DND-41 (cell line): Measurements from ENCODE around the gene FBLN7.

Experiments
- ATAC-seq: fragments of 200-7000 bp; cut with Tn5 transposase; 3 replicates; pipeline ENCODE4 v1.9.1; 2021; ENCODE audit warnings: low read depth; ENCODE audit not compliant: insufficient read depth
- DNase-seq: peaks from one replicate; pipeline ENCODE4 v3.0.0-alpha.2; 2020
- H2AFZ ChIP-seq: 2 replicates; pipeline ENCODE4 v1.6.0; 2012; ENCODE audit warnings: low read depth, low read length
- H3K27ac ChIP-seq: 2 replicates; pipeline ENCODE4 v1.5.1; 2012; ENCODE audit warnings: low read length, inconsistent platforms
- H3K27me3 ChIP-seq: fragments of 200-600 bp; sonication (generic); 2 replicates; pipeline ENCODE4 v1.6.0; 2012; ENCODE audit warnings: low read length, mild to moderate bottlenecking, inconsistent platforms; ENCODE audit not compliant: insufficient read depth, poor library complexity
- H3K36me3 ChIP-seq: 2 replicates; pipeline ENCODE4 v1.5.1; 2012; ENCODE audit warnings: low read length, inconsistent platforms; ENCODE audit not compliant: insufficient read depth
- H3K4me1 ChIP-seq: 2 replicates; pipeline ENCODE4 v1.5.1; 2012; ENCODE audit warnings: mild to moderate bottlenecking, low read length; ENCODE audit not compliant: insufficient read depth
- H3K4me2 ChIP-seq: 2 replicates; pipeline ENCODE4 v1.6.0; 2012; ENCODE audit warnings: mild to moderate bottlenecking, moderate library complexity, low read length, inconsistent platforms; ENCODE audit not compliant: insufficient read depth
- H3K4me3 ChIP-seq, 2 experiments: fragments of 200-600 bp in 1 of 2; shearing (Covaris generic) in 1 of 2; 2 replicates each; pipeline ENCODE4 v1.5.1; 2012 to 2016; ENCODE audit warnings: inconsistent platforms in 2 of 2, low read length in 2 of 2, mild to moderate bottlenecking in 2 of 2, low read depth in 1 of 2, moderate library complexity in 1 of 2
- H3K79me2 ChIP-seq: 2 replicates; pipeline ENCODE4 v1.6.0; 2012; ENCODE audit warnings: low read length, inconsistent platforms; ENCODE audit not compliant: insufficient read depth
- H3K9ac ChIP-seq: 2 replicates; pipeline ENCODE4 v1.6.0; 2012; ENCODE audit warnings: low read depth, mild to moderate bottlenecking, inconsistent platforms, low read length, moderate library complexity
- H3K9me3 ChIP-seq: 2 replicates; pipeline ENCODE4 v1.5.1; 2012; ENCODE audit warnings: low read length, moderate library complexity, mild to moderate bottlenecking, inconsistent platforms; ENCODE audit not compliant: insufficient read depth, severe bottlenecking
- H4K20me1 ChIP-seq: 2 replicates; pipeline ENCODE4 v1.6.0; 2012; ENCODE audit warnings: low read length; ENCODE audit not compliant: insufficient read depth
- EZH2 ChIP-seq: IDR thresholded peaks from 3 replicates; pipeline ENCODE4 v1.6.1; 2012; ENCODE audit warnings: borderline replicate concordance, low read depth, mild to moderate bottlenecking, moderate library complexity, low read length, inconsistent platforms; ENCODE audit not compliant: severe bottlenecking
- TF ChIP-seq, protein P1 (sequence below): IDR thresholded peaks from 2 replicates; pipeline ENCODE4 v1.5.1; 2012; ENCODE audit warnings: borderline replicate concordance, low read length, moderate library complexity, mild to moderate bottlenecking; ENCODE audit not compliant: poor library complexity, severe bottlenecking; ENCODE audit errors: extremely low read depth

The FBLN7 gene

DNA sequence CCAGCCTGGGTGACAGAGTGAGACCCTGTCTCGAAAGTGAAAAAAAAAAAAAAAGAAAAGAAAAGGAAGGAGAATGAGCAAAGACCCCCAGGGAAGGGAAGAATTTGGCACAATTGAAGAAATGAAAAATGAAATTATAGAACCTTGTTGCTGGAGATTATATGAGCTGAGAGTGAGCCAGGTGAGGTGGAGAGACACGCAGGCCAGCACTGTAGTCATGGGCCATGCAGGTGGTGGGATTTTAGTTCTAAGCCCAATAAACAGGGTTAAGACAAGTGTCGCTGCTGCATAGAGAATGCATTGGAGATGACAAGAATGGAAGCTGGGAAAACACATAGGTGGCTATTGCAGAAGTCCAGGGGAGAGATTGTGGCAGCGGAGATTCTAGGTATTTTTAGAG, 32.3 kb downstream of the FBLN7 start:
- no peak overlapping the region for H3K4me3 ChIP-seq
- no peaks in the 10 kb centered on the region for H3K27me3 ChIP-seq
- ATAC-seq (no peak), DNase-seq (no peak)
- H3K4me1 ChIP-seq, result no peaks in the 10 kb centered on the region
- no peaks in the 10 kb centered on the region for H3K79me2 ChIP-seq
- no peak overlapping the region for H3K4me2 ChIP-seq
- H3K9ac ChIP-seq, result no peak overlapping the region
- H4K20me1 ChIP-seq, result no peaks in the 10 kb centered on the region
- H3K9me3 ChIP-seq, result no peaks in the 10 kb centered on the region
- TF ChIP-seq EZH2, result no peak
- TF ChIP-seq, protein P1, sequence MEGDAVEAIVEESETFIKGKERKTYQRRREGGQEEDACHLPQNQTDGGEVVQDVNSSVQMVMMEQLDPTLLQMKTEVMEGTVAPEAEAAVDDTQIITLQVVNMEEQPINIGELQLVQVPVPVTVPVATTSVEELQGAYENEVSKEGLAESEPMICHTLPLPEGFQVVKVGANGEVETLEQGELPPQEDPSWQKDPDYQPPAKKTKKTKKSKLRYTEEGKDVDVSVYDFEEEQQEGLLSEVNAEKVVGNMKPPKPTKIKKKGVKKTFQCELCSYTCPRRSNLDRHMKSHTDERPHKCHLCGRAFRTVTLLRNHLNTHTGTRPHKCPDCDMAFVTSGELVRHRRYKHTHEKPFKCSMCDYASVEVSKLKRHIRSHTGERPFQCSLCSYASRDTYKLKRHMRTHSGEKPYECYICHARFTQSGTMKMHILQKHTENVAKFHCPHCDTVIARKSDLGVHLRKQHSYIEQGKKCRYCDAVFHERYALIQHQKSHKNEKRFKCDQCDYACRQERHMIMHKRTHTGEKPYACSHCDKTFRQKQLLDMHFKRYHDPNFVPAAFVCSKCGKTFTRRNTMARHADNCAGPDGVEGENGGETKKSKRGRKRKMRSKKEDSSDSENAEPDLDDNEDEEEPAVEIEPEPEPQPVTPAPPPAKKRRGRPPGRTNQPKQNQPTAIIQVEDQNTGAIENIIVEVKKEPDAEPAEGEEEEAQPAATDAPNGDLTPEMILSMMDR, result no peak
- no peak overlapping the region for H3K27ac ChIP-seq
- H2AFZ ChIP-seq, result no peak overlapping the region
- no peaks in the 10 kb centered on the region for H3K36me3 ChIP-seq

DNA sequence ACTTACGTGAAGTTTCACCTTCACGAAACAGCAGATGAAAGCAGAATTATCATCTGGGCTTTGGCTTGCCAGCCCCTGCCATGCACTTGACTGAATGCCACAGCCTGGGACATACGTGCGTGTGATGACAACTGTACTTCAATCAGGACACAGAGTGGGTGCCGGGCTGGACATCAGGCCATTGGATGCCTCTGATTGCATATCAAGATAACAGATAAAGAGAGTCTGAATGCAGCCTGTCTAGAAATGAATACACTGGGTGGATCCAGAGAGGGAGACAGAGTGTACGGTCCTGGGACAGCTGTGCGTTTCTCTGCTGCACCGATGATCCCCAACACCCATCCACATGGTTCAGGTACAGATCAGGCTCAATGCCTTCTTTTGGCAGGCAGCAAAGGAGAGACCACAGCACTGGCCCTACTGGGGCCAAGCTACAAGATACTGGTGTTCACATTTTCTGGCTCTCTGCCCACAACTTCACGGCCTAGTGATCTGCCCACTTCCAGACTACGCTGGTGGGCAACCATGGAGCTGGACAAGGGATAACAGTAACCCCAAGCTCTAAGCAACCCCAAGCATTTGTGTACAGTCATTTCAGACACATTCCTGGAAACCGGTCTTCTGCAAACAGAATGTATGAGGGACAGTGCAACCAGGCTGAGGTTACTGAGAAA, 35.6 kb downstream of the FBLN7 start:
- Histone ChIP-seq H2AFZ (no peak overlapping the region), H3K9ac (no peak overlapping the region), H3K27ac (no peak overlapping the region), H3K9me3 (no peaks in the 10 kb centered on the region), H3K36me3 (no peaks in the 10 kb centered on the region), H3K4me2 (no peak overlapping the region), H3K4me3 (no peak overlapping the region), H3K79me2 (no peaks in the 10 kb centered on the region), H3K27me3 (no peaks in the 10 kb centered on the region), H3K4me1 (no peaks in the 10 kb centered on the region), H4K20me1 (no peaks in the 10 kb centered on the region)
- ATAC-seq (no peak), DNase-seq (no peak)
- TF ChIP-seq, protein P1, result no peak
- TF ChIP-seq EZH2, result no peak

DNA sequence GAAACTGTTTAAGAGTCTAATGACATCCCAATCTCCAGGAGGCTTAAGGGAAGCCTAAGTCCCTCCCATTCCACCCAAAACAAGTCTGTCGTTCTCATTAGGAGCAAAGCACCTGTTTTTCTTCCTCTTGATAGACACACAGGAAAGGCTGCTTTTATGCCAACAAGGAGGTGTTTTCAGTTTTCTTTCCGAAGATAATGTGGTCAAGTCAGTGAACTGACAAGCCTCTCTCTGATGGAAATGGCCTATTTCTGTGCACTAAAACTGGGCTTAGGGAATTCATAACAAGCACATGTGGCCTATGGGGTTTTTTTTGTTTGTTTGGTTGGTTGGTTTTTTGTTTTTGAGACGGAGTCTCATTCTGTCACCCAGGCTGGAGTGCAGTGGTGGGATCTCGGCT, 36.2 kb downstream of the FBLN7 start:
- Histone ChIP-seq H3K79me2 (no peaks in the 10 kb centered on the region), H3K9ac (no peak overlapping the region), H3K36me3 (no peaks in the 10 kb centered on the region), H3K4me2 (no peak overlapping the region), H3K27ac (no peak overlapping the region), H3K4me3 (no peak overlapping the region), H2AFZ (no peak overlapping the region), H4K20me1 (no peaks in the 10 kb centered on the region), H3K9me3 (no peaks in the 10 kb centered on the region), H3K4me1 (no peaks in the 10 kb centered on the region), H3K27me3 (no peaks in the 10 kb centered on the region)
- no peak for TF ChIP-seq EZH2
- TF ChIP-seq, protein P1, result no peak
- DNase-seq (no peak), ATAC-seq (no peak)

DNA sequence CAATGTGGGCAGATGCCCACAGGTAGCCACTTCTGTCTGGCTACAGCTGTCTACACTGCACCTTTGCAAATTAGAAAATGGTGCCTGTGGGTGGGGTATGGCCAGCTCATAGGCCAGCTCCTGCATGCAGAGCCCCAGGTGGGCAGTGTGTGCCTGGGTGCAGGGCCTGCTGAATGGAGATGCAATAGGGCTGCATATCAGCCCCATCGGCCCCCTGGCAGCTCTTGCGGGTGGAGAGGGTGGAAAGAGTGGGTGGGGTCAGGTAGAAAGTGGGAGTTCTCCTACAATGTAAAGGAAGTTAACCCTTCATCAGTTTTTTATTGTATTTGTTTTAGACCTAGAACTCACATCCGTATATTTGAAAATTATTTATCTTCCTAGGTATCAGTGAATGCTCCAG, 37.1 kb downstream of the FBLN7 start:
- no peak overlapping the region for H3K4me3 ChIP-seq
- H3K79me2 ChIP-seq, result no peaks in the 10 kb centered on the region
- H2AFZ ChIP-seq, result no peak overlapping the region
- no peaks in the 10 kb centered on the region for H3K27me3 ChIP-seq
- ATAC-seq (no peak), DNase-seq (no peak)
- H3K4me2 ChIP-seq, result no peak overlapping the region
- no peaks in the 10 kb centered on the region for H4K20me1 ChIP-seq
- H3K4me1 ChIP-seq, result no peaks in the 10 kb centered on the region
- TF ChIP-seq, protein P1, result no peak
- no peak for TF ChIP-seq EZH2
- no peak overlapping the region for H3K27ac ChIP-seq
- H3K9me3 ChIP-seq, result no peaks in the 10 kb centered on the region
- no peaks in the 10 kb centered on the region for H3K36me3 ChIP-seq
- H3K9ac ChIP-seq, result no peak overlapping the region
